Transverse colon (tissue), 4 donors: ENCODE data around the gene TDRKH. TPM values are rescaled to one million over a fixed set of nuclear protein-coding genes. Genes with fewer than 3 reads are reported as not detected.

Experiments
- DNase-seq: peaks from one replicate; pipeline ENCODE4 v3.0.0-alpha.2; 2019
- H3K27ac ChIP-seq, 4 donors: fragments of 200-600 bp; sonication (generic); 2 replicates each; pipeline ENCODE4 v1.5.1; 2016 to 2018; ENCODE audit warnings: inconsistent platforms in 4 of 4
- H3K27me3 ChIP-seq: fragments of 200-600 bp; sonication (generic); 2 replicates; pipeline ENCODE4 v1.5.1; 2017; ENCODE audit warnings: inconsistent platforms
- H3K36me3 ChIP-seq, 4 donors: fragments of 200-600 bp; sonication (generic); 2 replicates each; pipeline ENCODE4 v1.5.1; 2017 to 2019; ENCODE audit warnings: inconsistent platforms in 4 of 4
- H3K4me1 ChIP-seq, 4 donors: fragments of 200-600 bp; sonication (generic); 2 replicates each; pipeline ENCODE4 v1.5.1; 2017 to 2020; ENCODE audit warnings: inconsistent platforms in 4 of 4
- H3K4me3 ChIP-seq, 4 donors: fragments of 200-600 bp; sonication (generic); 1 replicate in 1 of 4; 2 replicates in 3 of 4; pipeline versions ENCODE4 v1.5.1 to v1.6.1; 2017 to 2019; ENCODE audit warnings: inconsistent platforms in 4 of 4
- H3K9me3 ChIP-seq, 2 donors: fragments of 200-600 bp; sonication (generic); 2 replicates each; pipeline ENCODE4 v1.5.1; 2017 to 2019; ENCODE audit warnings: inconsistent platforms in 2 of 2
- EP300 ChIP-seq: sonication (generic); formaldehyde crosslinking; IDR thresholded peaks from one replicate; pipeline ENCODE4 v1.6.1; 2017; ENCODE audit warnings: antibody characterized with exemption, low read depth
- POLR2A ChIP-seq: fragments of 450-650 bp; IDR thresholded peaks from one replicate; pipeline ENCODE4 v1.6.1; 2016; ENCODE audit warnings: antibody characterized with exemption, mild to moderate bottlenecking, moderate library complexity
- POLR2AphosphoS5 ChIP-seq, 3 donors: sonication (generic); formaldehyde crosslinking; IDR thresholded peaks; one replicate each; pipeline ENCODE4 v1.6.1; 2016; ENCODE audit warnings: antibody characterized with exemption in 3 of 3
- WGBS, 2 donors: methylation state at CpG; one replicate each; pipeline ENCODE4 v1.1.5; 2018; ENCODE audit warnings: low coverage in 1 of 2; 5-methylcytosine and 5-hydroxymethylcytosine counted together
- in situ Hi-C, 4 donors: fragments of 200-750 bp; cut with MboI; loops; one replicate each; pipeline versions ENCODE4 v1.15.0 to v1.15.1; 2017; ENCODE audit warnings: low sequenced_read_pairs in 3 of 4, low pct_ligation_motif_present in 1 of 4, low pct_unique_long_range_greater_than_20kb in 1 of 4
- intact Hi-C: fragments of 100-400 bp; cut with DNase I; formaldehyde crosslinking; loops from one replicate; pipeline ENCODE4 v1.15.1; 2023; ENCODE audit warnings: low total_unique reads
- total RNA-seq, 4 donors: library from RNA; depleted of rRNA; stranded (reverse); fragments of >200 nt; gene quantifications; one replicate each; pipeline ENCODE4 v1.1.0, GENCODE V29; 2016
- TF ChIP-seq, protein P1 (sequence below), 5 experiments: fragments of 200-600 bp in 3 of 5; fragments of 450-650 bp in 2 of 5; sonication (generic) in 3 of 5; IDR thresholded peaks; 1 replicate in 2 of 5; 2 replicates in 3 of 5; pipeline ENCODE4 v1.5.1; 2016 to 2017; ENCODE audit warnings: antibody characterized with exemption in 5 of 5, inconsistent platforms in 3 of 5, mild to moderate bottlenecking in 2 of 5, moderate library complexity in 1 of 5

TDRKH gene
- total RNA-seq, 4 donors from 2014 or later, result 0.80 to 5.4 (median 4.0) TPM

DNA sequence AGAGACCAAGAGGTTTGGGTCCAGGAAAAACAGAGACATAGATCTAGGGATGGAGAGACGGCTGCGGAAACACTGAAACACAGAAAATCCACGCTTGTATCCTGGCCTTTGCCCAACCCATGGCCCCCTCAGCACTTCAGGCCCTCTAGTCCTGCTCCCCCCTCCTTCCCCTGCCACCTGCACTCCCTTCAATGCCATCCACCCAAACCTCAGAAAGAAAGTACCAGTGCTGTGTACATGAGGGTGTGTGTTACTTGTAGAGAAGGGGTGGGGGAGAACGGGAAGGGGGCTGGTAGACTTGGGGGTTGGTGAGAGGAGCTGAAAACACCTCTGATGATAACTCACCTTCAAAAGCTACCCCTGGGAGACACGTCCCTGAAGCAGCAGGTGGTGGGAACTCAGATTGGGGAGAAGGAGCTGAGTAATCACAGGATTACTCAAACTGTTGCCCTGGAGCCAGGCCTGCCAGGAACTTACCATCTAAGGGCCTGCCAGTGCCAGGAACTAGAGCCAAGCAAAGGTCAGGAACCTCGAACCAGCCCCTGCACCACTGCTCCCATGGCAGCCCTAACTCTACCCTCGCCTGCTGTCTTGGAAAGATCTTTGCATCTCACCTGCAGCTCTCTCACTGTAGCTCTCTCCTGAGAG is 29.8 kb upstream of the TDRKH start:
- WGBS, 2 donors, result 70 to 81% methylated on average over 2 to 7 of the region's 7 CpGs
- no peak for DNase-seq
- H3K27me3 ChIP-seq, result no peaks in the 10 kb centered on the region
- H3K4me1 ChIP-seq, result no peaks in the 10 kb centered on the region
- H3K36me3 ChIP-seq, result no peaks in the 10 kb centered on the region
- no peak for TF ChIP-seq POLR2AphosphoS5 (IDR thresholded peaks at IDR 0.05)
- no peak for TF ChIP-seq POLR2A
- TF ChIP-seq EP300, result no peak
- TF ChIP-seq, protein P1, sequence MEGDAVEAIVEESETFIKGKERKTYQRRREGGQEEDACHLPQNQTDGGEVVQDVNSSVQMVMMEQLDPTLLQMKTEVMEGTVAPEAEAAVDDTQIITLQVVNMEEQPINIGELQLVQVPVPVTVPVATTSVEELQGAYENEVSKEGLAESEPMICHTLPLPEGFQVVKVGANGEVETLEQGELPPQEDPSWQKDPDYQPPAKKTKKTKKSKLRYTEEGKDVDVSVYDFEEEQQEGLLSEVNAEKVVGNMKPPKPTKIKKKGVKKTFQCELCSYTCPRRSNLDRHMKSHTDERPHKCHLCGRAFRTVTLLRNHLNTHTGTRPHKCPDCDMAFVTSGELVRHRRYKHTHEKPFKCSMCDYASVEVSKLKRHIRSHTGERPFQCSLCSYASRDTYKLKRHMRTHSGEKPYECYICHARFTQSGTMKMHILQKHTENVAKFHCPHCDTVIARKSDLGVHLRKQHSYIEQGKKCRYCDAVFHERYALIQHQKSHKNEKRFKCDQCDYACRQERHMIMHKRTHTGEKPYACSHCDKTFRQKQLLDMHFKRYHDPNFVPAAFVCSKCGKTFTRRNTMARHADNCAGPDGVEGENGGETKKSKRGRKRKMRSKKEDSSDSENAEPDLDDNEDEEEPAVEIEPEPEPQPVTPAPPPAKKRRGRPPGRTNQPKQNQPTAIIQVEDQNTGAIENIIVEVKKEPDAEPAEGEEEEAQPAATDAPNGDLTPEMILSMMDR (IDR thresholded peaks at IDR 0.05), result no peak
- H3K4me3 ChIP-seq, result no peak overlapping the region
- no peak overlapping the region for H3K27ac ChIP-seq
- H3K9me3 ChIP-seq, result no peaks in the 10 kb centered on the region
- intact Hi-C loops, result no loop called here
- in situ Hi-C loops, result loop anchor here in 1 of 4 donors (10.0 kb wide), 1 partner anchor 65 kb away; no protein-coding TSS in a partner anchor

DNA sequence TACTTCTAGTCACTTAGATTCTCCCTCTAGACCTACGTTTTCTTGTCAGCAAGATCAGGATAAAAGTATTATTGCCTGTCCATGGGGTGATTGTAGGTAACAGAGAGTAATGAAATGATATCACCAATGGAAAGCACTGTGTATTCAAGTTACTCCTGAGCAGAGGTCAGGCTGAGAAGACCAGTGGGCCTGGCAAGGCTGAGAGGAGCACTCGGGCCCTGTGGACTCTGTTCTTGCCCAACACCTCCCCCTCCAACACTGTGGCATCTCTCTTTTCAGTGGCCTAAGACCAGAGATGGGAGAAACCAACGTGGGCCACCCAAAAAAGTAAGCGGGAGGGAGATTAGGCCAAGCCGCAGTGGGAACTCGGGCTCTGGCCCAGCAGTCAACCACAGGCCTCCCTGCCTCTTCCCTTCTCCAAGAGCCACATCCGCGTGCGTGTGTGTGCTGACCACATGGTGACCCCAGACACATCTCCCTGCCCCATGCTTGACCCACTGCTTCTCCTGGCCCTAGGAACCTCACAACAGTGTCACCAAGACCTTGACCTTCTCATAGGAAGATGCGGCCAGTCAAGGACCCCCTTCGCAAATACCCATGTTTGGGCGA is 29.0 kb upstream of the TDRKH start:
- WGBS, 2 donors, result 60 to 85% methylated on average over 1 to 12 of the region's 12 CpGs
- no peak overlapping the region for H3K27ac ChIP-seq
- intact Hi-C loops (no loop called here), in situ Hi-C loops (loop anchor here in 1 of 4 donors (10.0 kb wide), 1 partner anchor 65 kb away; no protein-coding TSS in a partner anchor)
- no peak overlapping the region for H3K4me3 ChIP-seq
- no peaks in the 10 kb centered on the region for H3K36me3 ChIP-seq
- H3K9me3 ChIP-seq, result no peaks in the 10 kb centered on the region
- H3K27me3 ChIP-seq, result no peaks in the 10 kb centered on the region
- TF ChIP-seq POLR2A (no peak), EP300 (no peak), POLR2AphosphoS5 (IDR thresholded peaks at IDR 0.05) (no peak)
- TF ChIP-seq, protein P1 (IDR thresholded peaks at IDR 0.05), result no peak
- DNase-seq, result no peak
- H3K4me1 ChIP-seq, result no peaks in the 10 kb centered on the region

DNA sequence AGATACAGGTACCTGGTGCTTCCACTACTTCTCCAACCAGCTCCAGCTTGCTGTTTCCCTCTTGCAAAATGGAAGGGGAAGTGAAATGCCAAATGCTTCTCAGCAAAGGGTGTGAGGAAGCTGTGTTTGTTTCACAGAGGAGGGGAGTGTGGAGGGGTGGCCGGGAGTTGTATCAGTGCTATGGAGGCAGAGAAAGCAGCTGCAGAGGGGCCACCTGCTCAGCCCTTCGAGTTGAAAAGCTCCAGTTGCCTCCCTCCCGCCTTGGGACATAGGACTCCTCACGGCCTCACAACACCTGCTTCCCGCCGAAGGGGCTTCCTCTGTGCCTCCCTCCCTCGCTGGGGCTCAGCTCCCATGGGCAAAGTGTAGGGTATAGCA is 27.0 kb upstream of the TDRKH start:
- TF ChIP-seq, protein P1 (IDR thresholded peaks at IDR 0.05), result no peak
- no peak for TF ChIP-seq POLR2AphosphoS5 (IDR thresholded peaks at IDR 0.05)
- no peak for TF ChIP-seq POLR2A
- TF ChIP-seq EP300, result no peak
- WGBS, 2 donors, result 73% methylated on average over 7 of the region's 7 CpGs; no CpG with 5 or more reads in 1 of the 2 donors
- Histone ChIP-seq H3K9me3 (no peaks in the 10 kb centered on the region), H3K4me3 (no peak overlapping the region), H3K4me1 (no peaks in the 10 kb centered on the region), H3K27ac (no peak overlapping the region), H3K36me3 (no peaks in the 10 kb centered on the region), H3K27me3 (no peaks in the 10 kb centered on the region)
- in situ Hi-C loops (loop anchor here in 1 of 4 donors (10.0 kb wide), 1 partner anchor 63 kb away; no protein-coding TSS in a partner anchor), intact Hi-C loops (no loop called here)
- no peak for DNase-seq

DNA sequence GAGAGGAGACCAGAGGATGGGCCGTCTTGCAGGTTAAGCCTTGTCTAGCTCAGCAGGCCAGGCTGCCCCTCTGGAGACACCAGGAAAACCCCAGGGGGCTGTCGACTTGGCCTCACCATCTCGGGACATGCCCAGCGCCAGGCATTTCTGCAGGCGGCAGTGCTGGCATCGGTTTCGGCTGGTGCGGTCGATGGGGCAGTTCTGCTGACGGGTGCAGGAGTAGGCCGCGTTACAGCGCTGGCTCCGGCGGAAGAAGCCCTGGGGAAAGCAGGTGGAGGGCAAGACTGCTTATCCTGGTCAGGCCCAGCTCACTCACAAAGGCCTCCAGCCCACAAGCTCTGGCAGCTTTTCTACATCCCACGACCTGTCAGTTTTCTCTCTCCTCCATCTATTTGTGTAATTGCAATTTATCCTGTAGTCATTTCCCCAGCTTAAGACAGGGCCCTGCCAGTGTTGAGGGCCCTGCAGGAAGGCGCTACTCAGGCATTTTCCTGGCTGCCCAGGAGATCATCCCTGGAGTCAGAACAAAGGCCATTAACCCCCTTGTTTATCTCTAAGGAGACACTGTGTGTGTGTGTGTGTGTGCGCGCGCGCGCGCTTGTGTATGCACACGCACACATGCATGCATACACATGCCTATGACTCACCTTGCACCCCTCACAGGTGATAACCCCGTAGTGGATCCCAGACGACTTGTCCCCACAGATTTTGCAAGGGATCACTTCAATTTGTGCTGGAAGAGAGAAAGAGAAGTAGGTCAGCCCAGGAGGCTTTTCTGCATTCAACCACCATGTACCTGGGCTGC is 26.4 kb upstream of the TDRKH start:
- TF ChIP-seq POLR2AphosphoS5 (IDR thresholded peaks at IDR 0.05), result no peak
- TF ChIP-seq, protein P1 (IDR thresholded peaks at IDR 0.05), result no peak
- no peak for TF ChIP-seq POLR2A
- no peak for TF ChIP-seq EP300
- in situ Hi-C loops, result loop anchor here in 1 of 4 donors (10.0 kb wide), 1 partner anchor 62 kb away; no protein-coding TSS in a partner anchor
- H3K4me1 ChIP-seq, result no peaks in the 10 kb centered on the region
- H3K36me3 ChIP-seq, result no peaks in the 10 kb centered on the region
- no peaks in the 10 kb centered on the region for H3K27me3 ChIP-seq
- DNase-seq, result no peak
- no peak overlapping the region for H3K27ac ChIP-seq
- no peak overlapping the region for H3K4me3 ChIP-seq
- 50 to 78% methylated on average over 1 to 26 of the region's 26 CpGs for WGBS, 2 donors
- H3K9me3 ChIP-seq, result no peaks in the 10 kb centered on the region
- intact Hi-C loops, result no loop called here
